GM10266 (cell line): ENCODE measurements around the gene GYS2.
"Not testable (repeated sequence)": the region's sequence is repeated elsewhere in the genome, so short reads cannot be mapped to it uniquely, and the experiment has no call there.

Source experiments
- DNase-seq: peaks from one replicate; pipeline ENCODE4 v3.0.0; 2012; ENCODE audit errors: extremely low spot score
- CTCF ChIP-seq: IDR thresholded peaks from 2 replicates; pipeline ENCODE4 v1.5.1; 2012; ENCODE audit warnings: mild to moderate bottlenecking, low read depth; ENCODE audit not compliant: control insufficient read depth, insufficient read depth; ENCODE audit errors: missing control alignments

The GYS2 gene

DNA sequence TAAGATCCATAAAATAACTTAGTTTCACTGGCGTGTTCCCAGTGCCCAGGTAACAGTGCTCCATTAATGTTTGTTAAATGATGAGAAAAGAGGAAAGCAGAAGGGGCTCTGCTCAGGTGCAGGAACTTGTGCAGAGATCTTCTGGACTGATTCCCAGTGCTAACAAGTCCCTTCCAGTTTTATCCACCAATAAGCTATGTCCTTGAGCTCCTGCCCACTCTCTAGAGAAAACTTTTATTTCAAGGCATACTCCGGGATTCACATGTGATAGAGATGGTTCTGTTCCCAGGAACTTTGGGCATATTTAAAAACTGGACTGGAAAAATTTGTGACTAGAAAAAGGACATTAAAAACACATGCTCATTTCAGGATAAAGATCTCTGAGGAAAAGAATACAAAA lies 1.9 kb downstream of the GYS2 start:
- DNase-seq = no peak
- no peak for TF ChIP-seq CTCF

GRCh38 chr12:21600196-21600595 lies 4.5 kb downstream of the GYS2 start:
- no peak for TF ChIP-seq CTCF
- no peak for DNase-seq

- no peak for DNase-seq
- no peak for TF ChIP-seq CTCF
Observed at GRCh38 chr12:21599143-21599999, 5.3 kb downstream of the GYS2 start.

DNA sequence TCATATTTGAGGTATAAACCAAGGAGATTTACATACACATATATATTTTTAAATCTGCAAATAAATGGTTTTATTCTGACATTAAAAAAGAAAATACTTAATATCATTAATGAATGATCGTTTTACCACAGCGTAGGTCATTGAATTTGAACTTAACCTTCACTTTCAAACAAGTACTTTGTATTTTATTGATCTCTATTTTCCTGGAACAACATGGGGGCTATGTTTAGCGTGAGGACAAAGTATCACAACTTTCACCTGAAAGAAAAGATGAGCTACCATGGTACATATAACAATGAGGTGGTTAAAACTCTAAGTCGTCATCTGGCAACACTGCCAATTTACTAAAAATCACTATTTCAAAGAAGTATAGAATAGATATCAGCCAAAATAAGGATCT lies 6.0 kb downstream of the GYS2 start:
- TF ChIP-seq CTCF = no peak
- DNase-seq = no peak

- DNase-seq = not testable (repeated sequence)
Observed at GRCh38 chr12:21595356-21595755, 9.3 kb downstream of the GYS2 start.

DNA sequence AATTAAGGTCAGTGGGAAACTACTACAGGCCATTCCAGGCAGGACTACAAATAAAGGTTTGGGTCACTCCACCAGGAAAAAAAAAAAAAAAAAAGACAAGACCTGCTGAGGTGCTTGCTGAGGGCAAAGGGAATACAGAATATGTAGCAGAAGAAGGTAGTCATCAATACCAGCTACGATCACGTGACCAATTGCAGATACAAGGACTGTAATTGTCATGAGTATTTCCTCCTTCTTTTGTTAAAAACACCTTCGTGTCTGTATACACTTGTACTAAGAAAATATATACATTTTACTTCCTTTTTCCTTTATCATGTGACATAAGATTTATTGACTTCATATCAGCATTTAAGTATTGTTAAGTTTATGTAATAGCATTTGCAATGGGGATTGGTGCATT lies 19.2 kb downstream of the GYS2 start:
- no peak for TF ChIP-seq CTCF

GRCh38 chr12:21584403-21585182 lies 20.1 kb downstream of the GYS2 start:
- not testable (repeated sequence) for DNase-seq

More for the DNA sequence above, 19.2 kb downstream of the GYS2 start:
- no peak for DNase-seq

GRCh38 chr12:21583587-21583986 lies 21.1 kb downstream of the GYS2 start:
- TF ChIP-seq CTCF = no peak
- no peak for DNase-seq
